NCI-H146 (cell line): Measurements from ENCODE around the gene WHRN.

Experiments
- DNase-seq: peaks from one replicate; lab custom pipeline; 2025; lab: John Stamatoyannopoulos, UW

WHRN gene

GRCh38 chr9:114364134-114365041 lies 140.9 kb downstream of the WHRN start:
- DNase-seq, result no peak

- DNase-seq, result no peak
These were observed 141.8 kb downstream of the WHRN start for GRCh38 chr9:114363424-114363823.

DNA sequence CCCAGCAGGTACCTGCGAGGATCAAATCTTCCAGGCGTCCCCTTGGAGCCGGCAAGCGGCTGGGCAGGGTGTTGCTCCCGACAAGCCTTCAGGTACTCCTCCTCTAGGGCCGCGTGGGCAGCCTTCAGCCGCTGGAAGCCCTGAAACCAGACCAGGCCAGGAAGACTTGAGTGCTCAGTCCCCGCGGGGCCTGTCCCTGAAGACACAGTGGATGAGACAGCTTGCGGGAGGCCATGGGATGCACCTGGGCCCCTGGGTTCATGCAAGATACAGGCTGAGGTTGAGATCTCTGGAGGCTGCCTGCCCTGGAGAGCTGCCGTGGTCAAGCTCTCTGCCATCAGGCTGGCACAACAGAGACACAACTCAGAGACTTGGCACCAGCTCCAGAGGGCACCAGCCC lies 142.9 kb downstream of the WHRN start:
- DNase-seq, result no peak

DNA sequence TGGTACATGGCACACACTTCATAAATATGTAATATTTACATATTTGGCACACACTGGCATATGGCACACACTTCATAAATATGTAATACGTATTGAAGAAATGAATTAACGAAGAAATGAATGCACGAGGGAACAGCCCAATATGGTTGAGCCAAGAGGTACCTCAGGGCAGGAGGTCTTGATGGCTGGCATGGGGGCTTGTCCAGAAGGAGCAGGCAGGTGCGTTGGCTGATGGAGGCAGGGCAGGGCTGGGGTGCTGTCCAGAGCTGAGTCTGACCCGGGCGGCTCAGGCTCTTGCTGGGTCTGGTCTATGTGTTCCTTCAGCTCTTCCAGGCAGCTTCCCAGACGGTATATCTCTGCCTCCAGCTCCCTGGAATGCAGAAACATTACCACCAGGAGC lies 143.7 kb downstream of the WHRN start:
- DNase-seq, result no peak

GRCh38 chr9:114359801-114360200 lies 145.5 kb downstream of the WHRN start:
- no peak for DNase-seq

DNA sequence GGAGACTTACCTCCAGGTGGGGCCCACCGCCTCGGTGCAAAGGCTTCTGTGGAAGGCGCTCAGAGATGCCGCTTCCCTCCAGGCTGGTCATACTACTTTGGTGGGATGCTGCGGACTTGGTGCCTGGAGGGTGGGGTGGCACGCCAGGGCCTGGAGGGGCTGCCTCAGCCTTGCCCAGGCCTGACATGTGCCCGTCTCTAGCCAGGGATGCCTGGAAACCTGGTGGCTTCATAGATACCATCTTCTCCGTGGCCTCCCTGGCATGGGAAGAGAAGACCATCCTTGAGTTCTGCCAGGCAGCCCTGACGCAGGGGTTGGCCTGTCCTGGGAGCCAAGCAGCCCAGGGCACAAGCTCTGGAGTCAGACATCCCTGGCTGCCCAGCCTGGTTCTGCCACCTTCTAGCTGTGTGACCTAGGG lies 147.4 kb downstream of the WHRN start:
- no peak for DNase-seq

DNA sequence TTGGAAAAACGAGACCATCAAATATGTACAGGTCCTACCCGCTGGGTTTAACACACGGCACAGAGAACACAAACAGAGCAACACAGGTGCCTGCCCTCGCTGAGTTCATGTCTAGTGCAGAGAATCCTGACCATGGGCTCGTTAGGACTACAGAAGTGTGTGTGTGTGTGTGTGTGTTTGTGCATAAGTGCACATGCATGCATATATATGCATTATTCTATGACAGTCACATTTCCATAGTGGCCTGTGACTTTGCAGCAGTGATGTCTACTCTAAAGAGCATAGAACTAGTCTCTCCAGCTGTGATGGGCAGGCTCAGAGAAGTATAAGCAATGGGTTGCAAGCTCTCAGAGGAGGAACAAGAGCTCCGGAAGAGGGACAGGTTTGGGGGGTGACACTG lies 147.9 kb downstream of the WHRN start:
- DNase-seq, result no peak

- DNase-seq, result no peak
These were observed 148.5 kb downstream of the WHRN start for GRCh38 chr9:114356792-114357191.

- no peak for DNase-seq
These were observed 149.5 kb downstream of the WHRN start for GRCh38 chr9:114355821-114356220.
